HG03159 (cell line): ENCODE results near the gene RNF144A.
A peak's percentile ranks its signal among the peaks of the same experiment; 100 is the strongest.

Source experiments
- ATAC-seq: cut with Tn5 transposase; IDR thresholded peaks from one replicate; pipeline ENCODE4 v1.9.1; 2021; ENCODE audit warnings: mild to moderate bottlenecking, moderate library complexity; ENCODE audit not compliant: unreplicated experiment

The RNF144A gene

DNA sequence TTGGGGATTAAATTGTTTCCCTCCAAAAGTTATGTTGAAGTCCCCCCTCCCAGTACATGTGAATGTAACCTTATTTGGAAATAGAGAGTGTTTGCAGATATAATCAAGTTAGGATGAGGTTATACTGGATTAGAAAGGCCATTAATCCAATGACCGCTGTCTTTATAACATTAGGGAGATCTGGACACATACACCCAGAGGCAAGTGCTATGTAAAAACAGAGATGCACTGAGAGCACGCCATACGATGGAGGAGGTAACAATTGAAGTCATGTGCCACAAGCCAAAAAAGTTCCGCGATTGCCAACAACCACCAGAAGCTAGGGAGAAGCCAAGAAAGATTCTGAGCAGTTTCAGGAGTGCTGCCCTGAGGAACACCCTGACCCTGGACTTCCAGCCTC is 153.3 kb downstream of the RNF144A start:
- no peak for ATAC-seq

DNA sequence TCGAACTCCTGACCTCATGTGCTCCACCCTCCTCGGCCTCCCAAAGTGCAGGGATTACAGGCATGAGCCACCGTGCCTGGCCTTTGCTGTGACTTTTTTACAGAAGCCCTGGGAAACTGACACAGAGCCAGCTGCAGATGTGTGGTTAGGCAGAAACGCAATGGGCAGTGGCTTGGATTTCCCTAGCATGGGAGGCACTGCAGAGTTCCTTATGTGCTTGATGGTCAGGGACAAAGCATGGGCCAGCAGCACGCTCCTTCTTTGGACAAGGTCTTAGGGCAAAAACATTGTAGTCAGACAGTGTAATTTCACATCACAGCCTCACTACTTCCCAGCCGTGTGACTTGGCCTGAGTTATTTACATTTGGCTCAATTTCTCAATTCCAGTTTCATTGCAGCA is 153.9 kb downstream of the RNF144A start:
- no peak for ATAC-seq

DNA sequence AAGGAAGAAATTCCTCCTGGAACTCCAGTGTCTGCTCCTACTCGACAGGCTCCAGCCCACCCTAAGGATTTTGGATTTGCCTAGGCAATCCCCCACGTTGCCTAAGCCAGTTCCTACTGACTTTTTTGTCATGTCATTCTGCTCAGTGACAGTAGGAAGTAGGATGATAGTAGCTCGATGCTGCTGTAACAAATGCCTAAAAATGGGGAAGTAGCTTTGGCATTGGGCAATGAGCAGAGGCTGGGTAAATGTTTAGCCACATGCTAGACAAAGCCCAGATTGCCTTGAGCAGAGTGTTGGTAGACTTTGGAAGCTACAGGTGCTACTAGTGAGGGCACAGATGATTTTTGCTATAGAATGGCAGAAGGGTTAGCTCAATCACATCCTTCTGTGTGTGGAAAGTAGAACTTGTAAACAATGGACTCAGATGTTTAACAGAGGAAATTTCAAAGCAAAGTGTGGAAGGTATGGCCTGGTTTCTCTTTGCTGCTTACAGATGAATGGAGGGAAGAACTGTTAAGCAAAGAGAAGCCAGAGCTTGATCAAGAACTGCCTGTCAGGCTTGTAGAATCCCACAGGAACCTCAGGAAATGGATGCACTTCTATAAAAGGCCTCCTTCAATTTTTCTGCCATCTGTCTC is 154.8 kb downstream of the RNF144A start:
- ATAC-seq = peak; percentile 81

DNA sequence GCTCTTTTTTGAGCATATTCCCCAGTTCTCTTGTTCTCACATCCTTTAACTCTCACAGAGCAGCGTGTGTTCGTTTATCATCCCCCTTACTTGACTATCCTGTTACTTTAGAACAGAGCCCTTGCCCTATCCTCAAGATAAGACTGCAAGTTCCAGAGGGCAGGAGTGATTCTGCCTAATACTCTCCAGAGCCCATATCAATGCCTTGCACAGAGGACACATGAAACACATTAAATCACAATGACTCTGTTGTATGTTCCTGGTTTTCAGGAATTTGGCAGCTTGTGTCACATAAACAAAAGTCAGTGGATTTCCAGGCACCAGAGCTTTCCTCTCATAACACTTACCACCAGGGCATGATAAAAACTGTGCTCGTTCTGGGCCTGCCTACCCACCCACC is 156.7 kb downstream of the RNF144A start:
- no peak for ATAC-seq

DNA sequence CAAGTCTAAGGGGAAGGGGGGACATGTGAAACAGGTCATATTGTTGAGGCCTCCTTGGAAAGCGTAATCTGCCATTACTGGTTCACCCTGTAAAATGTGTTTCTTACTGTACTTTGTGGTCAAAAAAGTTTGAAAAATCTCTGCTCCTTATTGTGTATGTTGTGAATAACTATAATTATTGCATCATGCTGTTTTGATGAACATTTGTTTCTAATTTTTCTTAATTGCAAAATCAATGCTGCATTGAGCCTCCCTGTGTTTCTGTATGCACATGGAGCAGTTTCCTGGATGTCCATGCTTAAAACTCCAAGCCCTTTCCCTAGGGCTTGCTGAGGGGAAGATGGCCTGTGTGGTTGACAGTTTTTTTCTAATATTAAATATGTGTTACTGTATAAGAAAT is 158.6 kb downstream of the RNF144A start:
- no peak for ATAC-seq

DNA sequence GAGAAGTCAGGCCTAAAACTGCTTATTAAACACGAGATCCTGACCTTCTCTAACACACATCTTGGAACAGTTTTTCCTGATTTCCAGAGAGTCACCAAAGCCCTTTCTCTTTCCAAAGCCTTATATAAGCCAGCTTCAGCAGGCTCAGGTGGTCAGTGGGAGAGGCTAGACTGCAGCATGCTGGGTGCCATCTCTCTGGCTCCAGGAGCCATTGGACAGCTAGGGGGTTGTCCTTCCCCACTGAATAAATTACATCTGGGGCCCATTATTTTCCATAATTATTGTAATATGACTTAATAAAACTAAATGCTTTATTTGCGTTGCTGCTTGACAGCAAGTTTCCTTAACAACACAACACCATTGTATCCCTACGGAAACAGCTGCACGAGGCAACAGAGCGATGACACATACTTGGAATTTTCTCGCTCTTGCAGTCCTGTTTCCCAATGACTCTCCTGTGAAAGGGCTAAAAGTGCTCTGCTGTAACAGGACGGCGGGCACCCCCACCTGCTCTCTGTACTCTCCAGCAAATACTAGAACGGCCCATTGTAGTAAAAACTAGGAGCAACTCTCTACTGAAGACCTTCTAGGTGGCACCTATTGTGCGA is 160.6 kb downstream of the RNF144A start:
- ATAC-seq = no peak

DNA sequence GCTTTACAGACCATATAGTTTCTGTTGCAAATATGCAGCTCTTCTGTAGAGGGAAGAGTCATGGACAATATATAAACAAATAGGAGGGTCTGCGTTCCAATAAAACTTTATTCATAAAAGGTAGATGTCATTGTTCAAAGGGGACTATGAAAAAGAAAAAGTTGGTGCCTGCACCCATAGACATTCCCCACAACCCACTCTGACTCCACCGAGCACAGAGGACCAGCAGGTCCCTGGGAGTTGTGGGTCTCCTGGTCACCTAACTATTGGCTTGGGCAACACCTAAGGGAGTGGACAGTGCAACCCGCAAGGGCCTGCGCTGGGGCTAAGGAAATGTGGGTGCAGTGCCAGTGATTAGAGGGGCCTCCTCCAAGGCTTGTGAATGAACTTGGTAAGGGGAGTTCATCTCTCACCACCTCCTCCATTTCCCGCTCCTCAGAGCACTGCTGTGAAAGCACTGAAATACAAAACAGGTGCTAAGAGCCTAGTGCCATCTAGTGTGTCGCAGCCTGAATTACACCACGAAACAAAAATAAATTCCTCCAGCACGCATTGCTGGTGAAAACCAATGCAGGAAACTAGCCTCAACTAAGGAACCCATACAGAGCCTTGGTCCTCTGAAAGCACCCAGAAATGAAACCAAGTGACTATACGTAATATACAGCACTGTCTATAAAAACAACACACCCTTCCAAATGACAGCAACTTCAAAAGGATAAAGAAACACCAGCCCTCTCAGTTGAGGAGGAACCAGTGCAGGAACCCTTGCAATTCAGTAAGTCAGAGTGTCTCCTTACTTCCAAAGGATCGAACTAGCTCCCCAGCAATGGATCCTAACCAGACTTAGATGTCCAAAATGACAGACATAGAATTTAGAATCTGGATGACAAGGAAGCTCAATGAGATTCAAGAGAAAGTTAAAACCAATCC is 166.6 kb downstream of the RNF144A start:
- no peak for ATAC-seq

DNA sequence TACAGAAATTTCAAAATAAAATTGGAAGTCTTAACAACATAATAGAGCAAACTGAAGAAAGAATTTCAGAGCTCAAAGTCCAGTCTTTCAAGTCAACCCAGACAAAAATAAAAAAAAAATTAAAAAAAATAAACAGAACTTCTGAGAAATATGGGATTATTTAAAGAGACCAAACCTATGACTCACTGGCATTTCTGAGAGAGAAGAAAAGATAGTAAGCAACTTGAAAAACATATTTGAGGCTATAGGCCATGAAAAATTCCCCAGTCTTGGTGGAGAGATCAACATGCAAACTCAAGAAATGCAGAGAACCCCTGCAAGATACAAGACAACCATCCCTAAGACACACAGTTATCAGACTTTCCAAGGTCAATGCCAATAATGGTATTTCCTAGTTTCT is 167.4 kb downstream of the RNF144A start:
- no peak for ATAC-seq

DNA sequence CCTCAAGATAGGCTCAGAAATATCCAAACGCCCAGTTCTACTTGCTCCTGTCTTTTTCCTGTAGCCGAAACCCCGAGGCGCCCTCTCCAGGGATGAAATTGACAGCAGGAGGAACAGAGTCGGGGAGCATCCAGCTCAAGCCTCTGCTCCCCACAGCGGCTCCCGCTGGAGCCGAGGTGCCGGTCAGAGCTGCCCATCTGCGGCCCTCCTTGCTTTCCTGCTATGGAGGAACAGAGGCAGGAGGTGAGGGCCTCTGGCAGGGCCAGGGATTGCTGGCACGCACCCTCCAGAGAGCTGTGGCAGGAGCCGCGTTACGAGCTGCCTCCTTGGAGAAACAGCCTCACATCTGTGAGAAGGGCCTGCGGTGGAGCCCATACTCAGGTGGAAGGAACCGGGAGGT is 172.1 kb downstream of the RNF144A start:
- ATAC-seq = no peak

DNA sequence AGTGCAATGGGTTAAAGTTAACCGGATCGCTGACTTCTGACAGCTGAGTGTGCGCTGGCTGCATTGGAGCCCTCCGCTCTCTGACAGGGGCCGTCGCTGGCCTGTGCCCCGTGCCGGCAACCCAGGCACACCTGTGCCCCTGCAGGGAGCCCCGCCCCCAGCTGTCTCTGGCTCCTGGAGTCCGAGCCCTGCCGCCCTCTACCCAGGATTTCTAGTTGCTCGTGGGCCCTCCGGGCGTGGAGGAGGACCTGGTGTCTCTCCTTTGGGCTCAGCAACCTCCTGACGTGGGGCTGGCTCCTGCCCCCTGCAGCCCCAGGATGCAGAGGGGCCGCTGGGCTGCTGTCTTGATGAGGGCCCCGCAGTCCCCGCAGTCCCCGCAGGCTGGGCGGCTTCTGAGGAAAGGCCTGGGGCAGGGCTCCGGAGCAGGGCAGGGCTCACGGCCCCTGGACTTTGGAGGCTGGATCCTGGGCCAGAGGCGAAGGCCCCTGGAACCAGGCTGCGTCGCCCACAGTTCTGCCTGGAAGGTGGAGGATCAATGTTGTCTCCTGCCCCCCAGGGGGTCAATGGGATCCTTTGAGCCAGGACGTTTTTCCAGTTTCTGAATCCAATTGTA is 172.8 kb downstream of the RNF144A start:
- no peak for ATAC-seq

DNA sequence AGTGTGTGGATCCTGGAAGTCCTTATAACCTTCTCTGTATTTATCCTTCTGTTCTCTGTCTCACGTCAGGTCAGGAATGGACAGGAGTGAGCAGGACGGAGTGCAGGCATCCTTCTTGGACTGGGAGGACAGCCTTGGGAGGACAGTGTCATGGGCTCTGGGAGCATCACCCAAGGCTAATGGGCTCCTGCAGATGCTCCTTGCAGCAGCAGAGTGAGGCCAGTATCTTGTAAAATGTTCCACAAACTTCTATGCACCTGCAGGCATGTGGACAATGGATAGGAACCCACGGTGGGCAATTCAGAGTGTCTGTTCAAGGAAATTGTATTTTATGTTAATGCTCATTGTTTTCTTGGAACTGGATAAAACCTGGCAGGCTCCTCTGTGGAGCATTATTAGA is 176.2 kb downstream of the RNF144A start:
- no peak for ATAC-seq
